Naive thymus-derived CD8-positive, alpha-beta T cell (primary cell): ENCODE data around the gene CT45A8. TPM values are rescaled to one million over a fixed set of nuclear protein-coding genes. Genes with fewer than 3 reads are reported as not detected.
"Not testable (repeated sequence)": the region's sequence is repeated elsewhere in the genome, so short reads cannot be mapped to it uniquely, and the experiment has no call there.

Source experiments
- ATAC-seq, 2 donors: fragments of 150-1000 bp; cut with Tn5 transposase in 1 of 2; sonication (Bioruptor Pico), chemical (Tn5 transposase) in 1 of 2; 1 replicate in 1 of 2; 2 replicates in 1 of 2; pipeline ENCODE4 v1.10.0; 2021; ENCODE audit warnings: mild to moderate bottlenecking in 2 of 2, moderate library complexity in 2 of 2
- POLR2A ChIA-PET: fragments of 350-600 bp; sonication (Branson Sonifier 250); formaldehyde crosslinking; loops from one replicate; lab custom pipeline; 2021; ENCODE audit warnings: antibody characterized with exemption; lab: Charles Lee
- DNase-seq, 10 donors: peaks; one replicate each; pipeline versions ENCODE4 v3.0.0 to v3.0.0-alpha.2; 2020 to 2022
- H3K27ac Mint-ChIP-seq, 10 donors: one replicate each; pipeline ENCODE4 v1.8.0; 2020 to 2022; ENCODE audit warnings: mild to moderate bottlenecking in 10 of 10, mixed read lengths in 10 of 10, moderate library complexity in 4 of 10, inconsistent platforms in 1 of 10
- H3K27me3 Mint-ChIP-seq, 5 donors: one replicate each; pipeline ENCODE4 v1.8.0; 2021 to 2022; ENCODE audit warnings: mixed read lengths in 5 of 5
- H3K36me3 Mint-ChIP-seq, 3 donors: one replicate each; pipeline ENCODE4 v1.8.0; 2020 to 2022; ENCODE audit warnings: mixed read lengths in 3 of 3, mild to moderate bottlenecking in 2 of 3, inconsistent platforms in 1 of 3
- H3K4me1 Mint-ChIP-seq, 4 donors: one replicate each; pipeline ENCODE4 v1.8.0; 2021 to 2022; ENCODE audit warnings: mixed read lengths in 4 of 4
- H3K4me3 Mint-ChIP-seq, 10 donors: one replicate each; pipeline ENCODE4 v1.8.0; 2020 to 2022; ENCODE audit warnings: mild to moderate bottlenecking in 10 of 10, mixed read lengths in 10 of 10, moderate library complexity in 6 of 10, inconsistent platforms in 1 of 10
- H3K9me3 Mint-ChIP-seq, 9 donors: one replicate each; pipeline ENCODE4 v1.8.0; 2020 to 2022; ENCODE audit warnings: mixed read lengths in 9 of 9, mild to moderate bottlenecking in 3 of 9, inconsistent platforms in 1 of 9, moderate library complexity in 1 of 9
- polyA plus RNA-seq, 3 donors: library from polyadenylated mRNA; unstranded; fragments of 300-500 nt; fragmentation: Illumina TruSeq; gene quantifications; one replicate each; pipeline ENCODE4 v1.2.3, GENCODE V29; 2021
- total RNA-seq, 8 experiments: library from RNA in 2 of 8; stranded (reverse) in 2 of 8; gene quantifications; one replicate each; pipeline ENCODE4 v1.2.3 and lab custom pipeline; 2021 to 2026

CT45A8 gene
- not detected for total RNA-seq
- not detected for polyA plus RNA-seq
- 0 reads per million in 6 experiments for total RNA-seq (lab: John Stamatoyannopoulos, UW)

GRCh38 chrX:135854438-135854837, at the start of gene CT45A8:
Gene CT45A8 (minus strand): TSS chrX:135854538. CDS start chrX:135850783, 3,755 bp downstream.
- H3K36me3 Mint-ChIP-seq, H3K27ac Mint-ChIP-seq, POLR2A ChIA-PET, H3K27me3 Mint-ChIP-seq, DNase-seq, H3K4me1 Mint-ChIP-seq, ATAC-seq, H3K9me3 Mint-ChIP-seq, H3K4me3 Mint-ChIP-seq: not testable (repeated sequence)

- no peaks in the 10 kb centered on the region for H3K9me3 Mint-ChIP-seq
- no peak within 1 kb of the TSS for H3K4me3 Mint-ChIP-seq
- no peaks in the 10 kb centered on the region for H3K4me1 Mint-ChIP-seq
- POLR2A ChIA-PET = no interaction called here
- peaks cover 0 to 4% (median 2%) of the 10 kb centered on the region in 5 donors for H3K27me3 Mint-ChIP-seq
- ATAC-seq = no peak
- H3K36me3 Mint-ChIP-seq = no peaks in the 10 kb centered on the region
- no peak for DNase-seq
- peak within 1 kb of the TSS in 1 of 10 donors; percentile 37 for H3K27ac Mint-ChIP-seq
These were observed 39.0 kb upstream of the CT45A8 start, which contains the start of the genes CT45A10 and SAGE1 for GRCh38 chrX:135893294-135893817. Gene CT45A10 (minus strand): TSS chrX:135893444. CDS start chrX:135885344, 8,100 bp downstream. Gene SAGE1 (plus strand): TSS chrX:135893716. CDS start chrX:135896243, 2,527 bp downstream.

- Mint-ChIP-seq H3K27me3 (peaks cover 0 to 4% (median 2%) of the 10 kb centered on the region in 5 donors), H3K27ac (no peak overlapping the region), H3K4me3 (no peak overlapping the region), H3K36me3 (no peaks in the 10 kb centered on the region), H3K4me1 (no peaks in the 10 kb centered on the region), H3K9me3 (no peaks in the 10 kb centered on the region)
- POLR2A ChIA-PET = no interaction called here
- DNase-seq = no peak
- no peak for ATAC-seq
These were observed 38.4 kb upstream of the CT45A8 start for GRCh38 chrX:135892781-135893180.

GRCh38 chrX:135890087-135890585, 35.8 kb upstream of the CT45A8 start:
- ATAC-seq (no peak), DNase-seq (no peak)
- peaks cover 0 to 4% (median 2%) of the 10 kb centered on the region in 5 donors for H3K27me3 Mint-ChIP-seq
- H3K36me3 Mint-ChIP-seq = no peaks in the 10 kb centered on the region
- H3K4me1 Mint-ChIP-seq = no peaks in the 10 kb centered on the region
- no peak overlapping the region for H3K4me3 Mint-ChIP-seq
- POLR2A ChIA-PET = no interaction called here
- H3K27ac Mint-ChIP-seq = no peak overlapping the region
- no peaks in the 10 kb centered on the region for H3K9me3 Mint-ChIP-seq

- POLR2A ChIA-PET, H3K27ac Mint-ChIP-seq, H3K36me3 Mint-ChIP-seq, H3K9me3 Mint-ChIP-seq, H3K4me3 Mint-ChIP-seq, H3K27me3 Mint-ChIP-seq, H3K4me1 Mint-ChIP-seq, ATAC-seq: not testable (repeated sequence)
- peak in 1 of 10 donors; percentile 11 for DNase-seq
These were observed 34.6 kb upstream of the CT45A8 start for GRCh38 chrX:135888976-135889375.

- ATAC-seq, H3K36me3 Mint-ChIP-seq, H3K27me3 Mint-ChIP-seq, H3K9me3 Mint-ChIP-seq, H3K4me3 Mint-ChIP-seq, POLR2A ChIA-PET, H3K4me1 Mint-ChIP-seq, H3K27ac Mint-ChIP-seq, DNase-seq: not testable (repeated sequence)
These were observed 33.9 kb upstream of the CT45A8 start for GRCh38 chrX:135888230-135888629.

- H3K4me1 Mint-ChIP-seq, DNase-seq, H3K4me3 Mint-ChIP-seq, ATAC-seq, H3K9me3 Mint-ChIP-seq, POLR2A ChIA-PET, H3K27me3 Mint-ChIP-seq, H3K27ac Mint-ChIP-seq, H3K36me3 Mint-ChIP-seq: not testable (repeated sequence)
These were observed 28.4 kb upstream of the CT45A8 start for GRCh38 chrX:135882741-135883140.

- ATAC-seq, H3K4me3 Mint-ChIP-seq, H3K27ac Mint-ChIP-seq, H3K9me3 Mint-ChIP-seq, H3K4me1 Mint-ChIP-seq, H3K36me3 Mint-ChIP-seq, POLR2A ChIA-PET, DNase-seq, H3K27me3 Mint-ChIP-seq: not testable (repeated sequence)
These were observed 17.4 kb upstream of the CT45A8 start, which contains the start of gene CT45A9 for GRCh38 chrX:135871712-135872111. Gene CT45A9 (minus strand): TSS chrX:135871812. CDS start chrX:135868061, 3,751 bp downstream.

GRCh38 chrX:135837180-135837579, 17.2 kb downstream of the CT45A8 start, which contains the start of gene CT45A7:
Gene CT45A7 (minus strand): TSS chrX:135837280. CDS start chrX:135833533, 3,747 bp downstream.
- H3K27ac Mint-ChIP-seq, H3K4me1 Mint-ChIP-seq, ATAC-seq, DNase-seq, H3K36me3 Mint-ChIP-seq, H3K27me3 Mint-ChIP-seq, H3K4me3 Mint-ChIP-seq, H3K9me3 Mint-ChIP-seq, POLR2A ChIA-PET: not testable (repeated sequence)

GRCh38 chrX:135819912-135820311, 34.4 kb downstream of the CT45A8 start, which contains the start of gene CT45A2:
Gene CT45A2 (minus strand): TSS chrX:135820012. CDS start chrX:135816265, 3,747 bp downstream.
- H3K4me1 Mint-ChIP-seq, DNase-seq, H3K27me3 Mint-ChIP-seq, H3K36me3 Mint-ChIP-seq, H3K27ac Mint-ChIP-seq, H3K4me3 Mint-ChIP-seq, H3K9me3 Mint-ChIP-seq, POLR2A ChIA-PET, ATAC-seq: not testable (repeated sequence)

GRCh38 chrX:135802687-135803086, 51.7 kb downstream of the CT45A8 start, which contains the start of gene CT45A6:
Gene CT45A6 (minus strand): TSS chrX:135802787. CDS start chrX:135798993, 3,794 bp downstream.
- H3K9me3 Mint-ChIP-seq, POLR2A ChIA-PET, H3K27ac Mint-ChIP-seq, H3K4me1 Mint-ChIP-seq, H3K36me3 Mint-ChIP-seq, H3K4me3 Mint-ChIP-seq, ATAC-seq, DNase-seq, H3K27me3 Mint-ChIP-seq: not testable (repeated sequence)
